ENCODE data around the gene CLCN1.

CLCN1 gene

DNA sequence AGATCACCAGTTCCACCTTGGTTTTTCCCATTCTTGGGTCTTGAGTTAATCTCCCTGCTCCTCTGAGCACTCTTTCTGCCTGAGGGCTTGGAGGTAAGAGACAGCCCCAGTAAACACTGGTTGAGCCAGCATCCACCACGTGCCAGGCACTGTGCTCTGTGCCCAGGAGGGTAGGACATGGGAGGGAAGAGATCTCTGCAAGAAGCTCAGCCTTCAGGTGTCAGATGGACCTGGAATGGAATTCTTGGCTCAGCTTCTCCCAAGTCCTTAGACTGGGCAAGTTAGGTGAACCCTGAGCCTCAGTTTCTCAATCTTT lies 67.7 kb downstream of the CLCN1 start:
- no peak for TF ChIP-seq CTCF (IDR thresholded peaks at IDR 0.05; ENCODE audit: low read length, missing control alignments)
- no peak for DNase-seq (ENCODE audit: low read depth)
- peak overlapping the region; percentile 95 for H3K4me3 ChIP-seq (replicated peaks; ENCODE audit: low read depth, low read length)

DNA sequence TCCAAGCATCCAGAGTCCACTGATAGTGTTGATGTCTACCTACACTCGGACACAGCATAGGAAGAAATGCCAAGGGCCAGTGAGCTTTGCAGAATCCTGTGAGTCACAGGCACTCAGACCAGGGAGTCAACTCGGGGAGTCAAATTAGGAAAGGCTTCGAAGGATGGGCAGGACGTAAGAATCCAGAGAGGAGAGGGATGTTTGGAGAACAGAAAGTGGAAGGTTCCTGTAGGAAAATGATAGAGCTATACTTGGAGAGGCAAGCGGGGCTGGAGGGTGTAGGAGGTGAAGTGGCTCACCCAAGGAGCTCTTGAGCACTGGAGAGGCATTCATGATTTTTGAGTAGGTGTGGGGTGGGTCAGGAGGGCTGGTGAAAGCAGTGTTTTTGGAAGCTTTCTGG lies 68.2 kb downstream of the CLCN1 start:
- H3K4me3 ChIP-seq (replicated peaks; ENCODE audit: low read depth, low read length) = peak overlapping the region; percentile 95
- peak; percentile 66 for DNase-seq (ENCODE audit: low read depth)

GRCh38 chr7:143384661-143385631 lies 69.0 kb downstream of the CLCN1 start:
- TF ChIP-seq CTCF (IDR thresholded peaks at IDR 0.05; ENCODE audit: low read length, missing control alignments) = no peak
- peak; percentile 65 for DNase-seq (ENCODE audit: low read depth)
- H3K4me3 ChIP-seq (replicated peaks; ENCODE audit: low read depth, low read length) = peak overlapping the region; percentile 95

More for the DNA sequence above, 68.2 kb downstream of the CLCN1 start:
- TF ChIP-seq CTCF (IDR thresholded peaks at IDR 0.05; ENCODE audit: low read length, missing control alignments) = no peak

- DNase-seq (ENCODE audit: low read depth) = peak; percentile 65
Measured at GRCh38 chr7:143385891-143386781, 70.2 kb downstream of the CLCN1 start.

GRCh38 chr7:143387156-143387975 lies 71.5 kb downstream of the CLCN1 start:
- no peak for DNase-seq (ENCODE audit: low read depth)
- H3K4me3 ChIP-seq (replicated peaks; ENCODE audit: low read depth, low read length) = no peak overlapping the region
- TF ChIP-seq CTCF (IDR thresholded peaks at IDR 0.05; ENCODE audit: low read length, missing control alignments) = peak; percentile 15

More at GRCh38 chr7:143385891-143386781, 70.2 kb downstream of the CLCN1 start:
- H3K4me3 ChIP-seq (replicated peaks; ENCODE audit: low read depth, low read length) = peak overlapping the region; percentile 95
- no peak for TF ChIP-seq CTCF (IDR thresholded peaks at IDR 0.05; ENCODE audit: low read length, missing control alignments)

GRCh38 chr7:143388051-143388450 lies 72.1 kb downstream of the CLCN1 start:
- no peak overlapping the region for H3K4me3 ChIP-seq (replicated peaks; ENCODE audit: low read depth, low read length)
- no peak for DNase-seq (ENCODE audit: low read depth)

More at GRCh38 chr7:143388051-143388450, 72.1 kb downstream of the CLCN1 start:
- no peak for TF ChIP-seq CTCF (IDR thresholded peaks at IDR 0.05; ENCODE audit: low read length, missing control alignments)
